Mesendoderm (in vitro differentiated cells): ENCODE results near the gene HERC3.
A peak's percentile ranks its signal among the peaks of the same experiment; 100 is the strongest.

Experiments
- DNase-seq: peaks from one replicate; pipeline ENCODE4 v3.0.0; 2013
- H2AK5ac ChIP-seq: 2 replicates; pipeline ENCODE4 v1.6.1; 2013; ENCODE audit warnings: low read length, inconsistent platforms
- H2BK120ac ChIP-seq: 2 replicates; pipeline ENCODE4 v1.6.1; 2013; ENCODE audit warnings: low read depth, mild to moderate bottlenecking, low read length, moderate library complexity, mixed read lengths
- H2BK15ac ChIP-seq: replicated peaks from 2 replicates; pipeline ENCODE4 v1.6.1; 2013; ENCODE audit warnings: low read depth, mild to moderate bottlenecking, moderate library complexity
- H2BK5ac ChIP-seq: 2 replicates; pipeline ENCODE4 v1.6.1; 2013; ENCODE audit warnings: low read length, inconsistent platforms
- H3K18ac ChIP-seq: 2 replicates; pipeline ENCODE4 v1.6.1; 2013; ENCODE audit warnings: mild to moderate bottlenecking, low read length, mixed read lengths
- H3K23ac ChIP-seq: one replicate; pipeline ENCODE4 v1.6.1; 2013; ENCODE audit warnings: low read length
- H3K27ac ChIP-seq: 2 replicates; pipeline ENCODE4 v1.5.1; 2013; ENCODE audit warnings: low read depth, mild to moderate bottlenecking, inconsistent platforms, low read length, moderate library complexity
- H3K27me3 ChIP-seq: 2 replicates; pipeline ENCODE4 v1.6.1; 2013; ENCODE audit warnings: low read length, control low read depth, mild to moderate bottlenecking, inconsistent platforms; ENCODE audit not compliant: insufficient read depth, poor library complexity
- H3K36me3 ChIP-seq: 2 replicates; pipeline ENCODE4 v1.6.1; 2013; ENCODE audit warnings: low read length, inconsistent platforms; ENCODE audit not compliant: control insufficient read depth, insufficient read depth
- H3K4ac ChIP-seq: one replicate; pipeline ENCODE4 v1.6.1; 2013; ENCODE audit warnings: low read depth, mild to moderate bottlenecking, low read length, moderate library complexity
- H3K4me1 ChIP-seq: 2 replicates; pipeline ENCODE4 v1.6.1; 2013; ENCODE audit warnings: low read depth, low read length, inconsistent platforms; ENCODE audit not compliant: control insufficient read depth
- H3K4me2 ChIP-seq: 2 replicates; pipeline ENCODE4 v1.6.1; 2013; ENCODE audit warnings: low read length
- H3K4me3 ChIP-seq: 2 replicates; pipeline ENCODE4 v1.5.1; 2013; ENCODE audit warnings: mild to moderate bottlenecking, low read length
- H3K56ac ChIP-seq: one replicate; pipeline ENCODE4 v1.6.1; 2013; ENCODE audit warnings: low read length
- H3K79me1 ChIP-seq: 2 replicates; pipeline ENCODE4 v1.6.1; 2013; ENCODE audit warnings: low read length, inconsistent platforms
- H3K79me2 ChIP-seq: 2 replicates; pipeline ENCODE4 v1.6.1; 2013; ENCODE audit warnings: mild to moderate bottlenecking, low read length; ENCODE audit not compliant: control insufficient read depth, insufficient read depth
- H3K9ac ChIP-seq: 2 replicates; pipeline ENCODE4 v1.6.1; 2013; ENCODE audit warnings: low read length, inconsistent platforms
- H4K5ac ChIP-seq: one replicate; pipeline ENCODE4 v1.6.1; 2013; ENCODE audit warnings: low read length
- H4K8ac ChIP-seq: one replicate; pipeline ENCODE4 v1.6.1; 2013; ENCODE audit warnings: low read depth, mild to moderate bottlenecking, control low read depth, low read length, moderate library complexity
- WGBS: extraction: QIAGEN DNeasy Blood & Tissue Kit; methylation state at CpG from one replicate; pipeline ENCODE4 v1.1.7; 2013; ENCODE audit warnings: low lambda C conversion rate, missing lambda C conversion rate; ENCODE audit not compliant: insufficient coverage; ENCODE audit errors: extremely low coverage; 5-methylcytosine and 5-hydroxymethylcytosine counted together

HERC3 gene

DNA sequence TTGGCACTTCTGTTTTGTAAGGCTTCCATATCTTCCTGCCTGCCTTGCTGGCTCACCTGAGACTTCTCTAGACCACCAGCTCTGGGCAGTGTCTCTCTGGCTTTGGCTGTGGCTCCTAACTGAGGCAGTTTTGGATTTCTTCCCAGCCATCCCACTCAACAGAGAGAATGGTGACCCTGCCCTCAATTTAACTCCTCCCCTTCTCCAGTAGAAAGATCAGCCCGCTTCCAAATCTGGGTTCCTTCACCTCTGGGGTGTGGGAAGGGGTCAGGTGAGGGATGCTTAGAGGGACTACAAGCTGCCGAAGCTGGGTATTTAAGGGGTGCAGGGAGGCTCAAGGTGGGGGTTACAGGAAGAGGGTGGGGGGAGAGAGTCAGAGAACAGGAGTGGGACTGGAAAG is 81.6 kb downstream of the HERC3 start:
- Histone ChIP-seq H4K5ac (no peak overlapping the region), H4K8ac (no peak overlapping the region), H3K23ac (no peak overlapping the region), H2AK5ac (no peak overlapping the region), H3K79me2 (no peaks in the 10 kb centered on the region), H2BK5ac (no peak overlapping the region), H3K4me1 (no peaks in the 10 kb centered on the region), H3K18ac (no peak overlapping the region), H3K4ac (no peak overlapping the region), H3K56ac (no peak overlapping the region), H3K27me3 (no peaks in the 10 kb centered on the region), H3K4me3 (no peak overlapping the region), H3K36me3 (no peaks in the 10 kb centered on the region), H3K9ac (no peak overlapping the region), H2BK120ac (no peak overlapping the region), H2BK15ac (no peak overlapping the region), H3K27ac (no peak overlapping the region), H3K4me2 (no peak overlapping the region), H3K79me1 (no peaks in the 10 kb centered on the region)
- no peak for DNase-seq
- WGBS, result no CpG with 5 or more reads among the region's 2 CpGs

DNA sequence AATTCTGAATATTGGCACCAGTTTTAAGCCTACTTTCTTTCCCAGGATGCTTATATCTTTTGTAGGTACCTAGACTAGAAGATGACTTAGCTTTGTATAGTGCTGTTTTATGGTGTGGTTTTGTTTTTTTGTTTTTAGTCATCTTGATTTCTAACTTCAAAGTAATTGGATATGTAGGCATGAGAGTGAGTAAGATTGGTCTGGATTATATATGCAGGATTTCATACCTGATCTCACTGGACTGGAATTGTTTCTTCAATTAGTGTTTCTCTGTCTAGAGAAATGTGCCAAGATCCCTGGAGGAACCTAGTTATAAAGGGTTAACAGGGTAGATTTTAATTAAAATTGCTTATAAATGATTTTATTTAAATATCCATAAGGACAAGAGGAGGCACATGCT is 82.3 kb downstream of the HERC3 start:
- no peaks in the 10 kb centered on the region for H3K36me3 ChIP-seq
- H3K56ac ChIP-seq, result no peak overlapping the region
- no peak overlapping the region for H2BK15ac ChIP-seq
- H3K9ac ChIP-seq, result no peak overlapping the region
- no peak overlapping the region for H2AK5ac ChIP-seq
- H3K27ac ChIP-seq, result no peak overlapping the region
- H3K23ac ChIP-seq, result no peak overlapping the region
- no peak overlapping the region for H4K5ac ChIP-seq
- no peak overlapping the region for H3K18ac ChIP-seq
- no peaks in the 10 kb centered on the region for H3K27me3 ChIP-seq
- no peak overlapping the region for H3K4me3 ChIP-seq
- no peak overlapping the region for H3K4me2 ChIP-seq
- no peak overlapping the region for H2BK120ac ChIP-seq
- H3K79me2 ChIP-seq, result no peaks in the 10 kb centered on the region
- no peak overlapping the region for H4K8ac ChIP-seq
- no peak for DNase-seq
- no peak overlapping the region for H2BK5ac ChIP-seq
- no peaks in the 10 kb centered on the region for H3K4me1 ChIP-seq
- H3K79me1 ChIP-seq, result no peaks in the 10 kb centered on the region
- H3K4ac ChIP-seq, result no peak overlapping the region

DNA sequence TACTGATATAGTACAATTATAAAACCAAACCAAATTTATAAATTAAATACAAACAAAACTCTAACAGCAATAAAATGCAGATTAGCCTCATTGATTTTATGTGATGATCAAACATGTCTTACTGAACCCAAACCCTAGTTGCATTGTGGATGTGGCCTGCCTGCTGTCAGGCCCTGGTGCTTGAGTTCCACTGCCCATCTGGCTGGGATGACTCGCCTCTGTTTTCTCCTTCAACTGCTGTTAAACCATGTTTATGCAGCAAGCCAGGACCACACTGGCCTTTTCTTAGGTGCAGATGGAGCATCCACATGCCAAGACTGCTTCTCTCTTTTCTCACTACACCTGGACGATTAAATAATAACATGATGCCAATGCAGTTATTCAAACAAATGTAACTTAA is 82.7 kb downstream of the HERC3 start:
- H3K18ac ChIP-seq, result no peak overlapping the region
- no peaks in the 10 kb centered on the region for H3K79me2 ChIP-seq
- DNase-seq, result no peak
- H3K4me2 ChIP-seq, result no peak overlapping the region
- no CpG with 5 or more reads among the region's 2 CpGs for WGBS
- H3K9ac ChIP-seq, result no peak overlapping the region
- no peak overlapping the region for H3K23ac ChIP-seq
- H2BK15ac ChIP-seq, result no peak overlapping the region
- H3K79me1 ChIP-seq, result no peaks in the 10 kb centered on the region
- H3K27me3 ChIP-seq, result no peaks in the 10 kb centered on the region
- no peak overlapping the region for H3K4ac ChIP-seq
- H2AK5ac ChIP-seq, result no peak overlapping the region
- H2BK5ac ChIP-seq, result no peak overlapping the region
- no peak overlapping the region for H3K56ac ChIP-seq
- no peak overlapping the region for H4K8ac ChIP-seq
- no peak overlapping the region for H3K27ac ChIP-seq
- no peak overlapping the region for H4K5ac ChIP-seq
- H3K36me3 ChIP-seq, result no peaks in the 10 kb centered on the region
- no peak overlapping the region for H2BK120ac ChIP-seq
- H3K4me3 ChIP-seq, result no peak overlapping the region
- no peaks in the 10 kb centered on the region for H3K4me1 ChIP-seq

DNA sequence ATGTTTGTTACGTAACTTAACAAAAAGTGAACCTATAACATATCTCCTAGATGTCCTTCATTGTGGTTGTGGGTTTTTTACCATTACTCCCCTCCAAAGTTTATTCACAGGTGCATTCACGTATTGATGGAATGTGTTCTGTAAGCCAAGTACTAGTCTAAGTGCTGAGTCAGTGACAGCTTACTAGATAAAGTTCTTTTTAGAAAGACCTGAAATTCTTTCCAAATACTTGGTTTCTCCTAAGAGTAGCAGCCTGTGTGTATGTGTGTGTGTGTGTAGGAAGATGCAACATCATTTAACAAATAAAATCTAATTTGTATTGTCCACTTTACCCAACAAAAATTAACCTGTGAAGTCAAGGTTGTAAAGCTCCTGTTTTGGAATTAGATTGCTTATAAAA is 83.3 kb downstream of the HERC3 start:
- Histone ChIP-seq H2AK5ac (no peak overlapping the region), H3K36me3 (no peaks in the 10 kb centered on the region), H3K56ac (no peak overlapping the region), H3K79me2 (no peaks in the 10 kb centered on the region), H4K5ac (no peak overlapping the region), H2BK5ac (no peak overlapping the region), H2BK15ac (no peak overlapping the region), H3K4me1 (no peaks in the 10 kb centered on the region), H3K4me3 (no peak overlapping the region), H3K79me1 (no peaks in the 10 kb centered on the region), H3K9ac (no peak overlapping the region), H3K27me3 (no peaks in the 10 kb centered on the region), H3K27ac (no peak overlapping the region), H3K4ac (no peak overlapping the region), H3K23ac (no peak overlapping the region), H3K4me2 (no peak overlapping the region), H2BK120ac (no peak overlapping the region), H4K8ac (no peak overlapping the region), H3K18ac (no peak overlapping the region)
- no peak for DNase-seq
- WGBS, result no CpG with 5 or more reads among the region's 2 CpGs

DNA sequence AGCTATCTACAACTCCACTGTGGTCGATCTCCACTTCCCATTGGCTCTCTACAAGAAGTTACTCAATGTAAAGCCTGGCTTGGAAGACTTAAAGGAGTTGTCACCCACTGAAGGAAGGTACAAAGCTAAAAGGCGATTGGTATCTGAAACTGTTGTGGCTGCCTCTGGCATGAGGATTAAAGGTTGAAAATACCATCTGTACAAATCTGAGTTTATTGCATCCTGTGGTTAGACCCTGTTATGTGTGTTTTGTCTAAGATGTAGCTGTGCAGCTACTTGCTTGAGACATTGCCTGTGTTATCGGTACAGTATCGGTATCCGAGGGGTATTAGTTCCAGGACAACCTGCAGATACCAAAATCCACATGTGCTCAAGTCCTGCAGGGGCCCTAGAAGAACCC is 88.9 kb downstream of the HERC3 start:
- Histone ChIP-seq H3K36me3 (no peaks in the 10 kb centered on the region), H3K4me3 (no peak overlapping the region), H3K4me1 (no peaks in the 10 kb centered on the region), H2BK120ac (no peak overlapping the region), H4K5ac (no peak overlapping the region), H2AK5ac (no peak overlapping the region), H3K23ac (no peak overlapping the region), H3K79me2 (no peaks in the 10 kb centered on the region), H3K4me2 (no peak overlapping the region), H2BK15ac (no peak overlapping the region), H3K27me3 (no peaks in the 10 kb centered on the region), H3K79me1 (no peaks in the 10 kb centered on the region), H4K8ac (no peak overlapping the region), H2BK5ac (no peak overlapping the region), H3K9ac (no peak overlapping the region), H3K18ac (no peak overlapping the region), H3K56ac (no peak overlapping the region), H3K4ac (no peak overlapping the region), H3K27ac (no peak overlapping the region)
- no CpG with 5 or more reads among the region's 5 CpGs for WGBS
- no peak for DNase-seq

DNA sequence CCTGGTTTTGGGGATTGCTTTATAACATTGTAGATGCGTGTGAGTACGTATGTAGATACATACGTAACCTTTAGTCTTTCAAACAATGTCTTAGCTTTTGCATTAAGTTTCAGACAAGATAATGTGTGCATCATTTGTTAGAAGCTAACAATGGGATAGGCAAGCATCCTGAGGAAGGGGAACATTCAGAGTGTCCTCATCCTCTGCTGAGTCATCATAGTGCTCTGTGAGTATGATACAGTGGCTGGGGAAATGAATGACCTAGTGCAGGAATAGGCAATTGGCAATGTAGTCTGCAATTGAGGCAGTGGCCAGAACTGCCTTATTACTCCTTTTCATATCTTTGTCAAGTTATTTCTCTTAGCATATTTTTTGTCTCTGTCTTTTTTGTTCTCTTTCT is 98.1 kb downstream of the HERC3 start:
- Histone ChIP-seq H3K4me2 (no peak overlapping the region), H3K27ac (no peak overlapping the region), H3K4me3 (no peak overlapping the region), H2BK120ac (no peak overlapping the region), H3K79me1 (no peaks in the 10 kb centered on the region), H3K36me3 (no peaks in the 10 kb centered on the region), H2BK15ac (no peak overlapping the region), H3K79me2 (no peaks in the 10 kb centered on the region), H3K9ac (no peak overlapping the region), H2BK5ac (no peak overlapping the region), H4K5ac (no peak overlapping the region), H3K4me1 (no peaks in the 10 kb centered on the region), H3K23ac (no peak overlapping the region), H3K27me3 (no peaks in the 10 kb centered on the region), H4K8ac (no peak overlapping the region), H2AK5ac (no peak overlapping the region), H3K56ac (no peak overlapping the region), H3K18ac (no peak overlapping the region), H3K4ac (no peak overlapping the region)
- no CpG with 5 or more reads among the region's 3 CpGs for WGBS
- peak; percentile 29 for DNase-seq
